IPS-18a (cell line): ENCODE results near the gene SLC27A5.

Experiments used
- H3K27ac ChIP-seq: one replicate; pipeline ENCODE4 v1.5.1; 2013; ENCODE audit warnings: low read length
- H3K27me3 ChIP-seq: one replicate; pipeline ENCODE4 v1.6.1; 2013; ENCODE audit warnings: mild to moderate bottlenecking, low read length; ENCODE audit not compliant: control insufficient read depth, insufficient read depth
- H3K36me3 ChIP-seq: one replicate; pipeline ENCODE4 v1.6.1; 2013; ENCODE audit warnings: low read depth, low read length; ENCODE audit not compliant: control insufficient read depth
- H3K4me1 ChIP-seq: one replicate; pipeline ENCODE4 v1.6.1; 2013; ENCODE audit warnings: low read depth, low read length; ENCODE audit not compliant: control insufficient read depth
- H3K4me3 ChIP-seq: one replicate; pipeline ENCODE4 v1.5.1; 2013; ENCODE audit warnings: low read length
- H3K9ac ChIP-seq: one replicate; pipeline ENCODE4 v1.6.1; 2013; ENCODE audit warnings: mild to moderate bottlenecking, low read length, moderate library complexity
- H3K9me3 ChIP-seq: one replicate; pipeline ENCODE4 v1.6.1; 2013; ENCODE audit warnings: low read depth, low read length; ENCODE audit not compliant: control insufficient read depth

Gene SLC27A5

GRCh38 chr19:58535857-58536256 is 24.1 kb upstream of the SLC27A5 start:
- no peak overlapping the region for H3K9ac ChIP-seq
- H3K4me3 ChIP-seq = no peak overlapping the region
- H3K27me3 ChIP-seq = peaks cover 26% of the 10 kb centered on the region
- H3K4me1 ChIP-seq = peaks cover 5% of the 10 kb centered on the region
- H3K27ac ChIP-seq = no peak overlapping the region
- H3K36me3 ChIP-seq = no peaks in the 10 kb centered on the region
- no peaks in the 10 kb centered on the region for H3K9me3 ChIP-seq

GRCh38 chr19:58531034-58531840 is 19.4 kb upstream of the SLC27A5 start:
- Histone ChIP-seq H3K36me3 (no peaks in the 10 kb centered on the region), H3K9me3 (no peaks in the 10 kb centered on the region), H3K4me3 (no peak overlapping the region), H3K4me1 (no peaks in the 10 kb centered on the region), H3K27ac (no peak overlapping the region), H3K27me3 (peaks cover 18% of the 10 kb centered on the region), H3K9ac (no peak overlapping the region)

- peaks cover 18% of the 10 kb centered on the region for H3K27me3 ChIP-seq
- H3K4me3 ChIP-seq = no peak overlapping the region
- no peak overlapping the region for H3K9ac ChIP-seq
- no peaks in the 10 kb centered on the region for H3K9me3 ChIP-seq
- no peaks in the 10 kb centered on the region for H3K36me3 ChIP-seq
- peaks cover 4% of the 10 kb centered on the region for H3K4me1 ChIP-seq
- H3K27ac ChIP-seq = no peak overlapping the region
These were observed 17.6 kb upstream of the SLC27A5 start for GRCh38 chr19:58529405-58529804.

- no peak overlapping the region for H3K9ac ChIP-seq
- H3K36me3 ChIP-seq = no peaks in the 10 kb centered on the region
- H3K4me3 ChIP-seq = no peak overlapping the region
- H3K4me1 ChIP-seq = peaks cover 12% of the 10 kb centered on the region
- no peak overlapping the region for H3K27ac ChIP-seq
- no peaks in the 10 kb centered on the region for H3K9me3 ChIP-seq
- H3K27me3 ChIP-seq = no peaks in the 10 kb centered on the region
These were observed 10.9 kb upstream of the SLC27A5 start for GRCh38 chr19:58522709-58523108.

GRCh38 chr19:58521651-58522050 is 9.9 kb upstream of the SLC27A5 start:
- H3K36me3 ChIP-seq = no peaks in the 10 kb centered on the region
- H3K27ac ChIP-seq = no peak overlapping the region
- H3K9ac ChIP-seq = no peak overlapping the region
- peaks cover 12% of the 10 kb centered on the region for H3K4me1 ChIP-seq
- H3K4me3 ChIP-seq = no peak overlapping the region
- H3K27me3 ChIP-seq = no peaks in the 10 kb centered on the region
- H3K9me3 ChIP-seq = no peaks in the 10 kb centered on the region

GRCh38 chr19:58520257-58520599 is 8.4 kb upstream of the SLC27A5 start:
- H3K4me3 ChIP-seq = peak overlapping the region; percentile 93
- H3K4me1 ChIP-seq = peaks cover 18% of the 10 kb centered on the region
- peak overlapping the region; percentile 86 for H3K27ac ChIP-seq
- H3K27me3 ChIP-seq = no peaks in the 10 kb centered on the region
- H3K9ac ChIP-seq = peak overlapping the region; percentile 98
- H3K9me3 ChIP-seq = no peaks in the 10 kb centered on the region
- no peaks in the 10 kb centered on the region for H3K36me3 ChIP-seq

GRCh38 chr19:58519355-58520256 is 7.8 kb upstream of the SLC27A5 start, which contains the start of gene ZBTB45:
Gene ZBTB45 (minus strand): TSS chr19:58519810. CDS start chr19:58517673, 2,137 bp downstream.
- H3K9me3 ChIP-seq = no peaks in the 10 kb centered on the region
- peak within 1 kb of the TSS; percentile 98 for H3K9ac ChIP-seq
- H3K4me1 ChIP-seq = peaks cover 19% of the 10 kb centered on the region
- H3K27ac ChIP-seq = peak within 1 kb of the TSS; percentile 86
- no peaks in the 10 kb centered on the region for H3K36me3 ChIP-seq
- H3K27me3 ChIP-seq = no peaks in the 10 kb centered on the region
- peak within 1 kb of the TSS; percentile 93 for H3K4me3 ChIP-seq

- no peaks in the 10 kb centered on the region for H3K27me3 ChIP-seq
- peak overlapping the region; percentile 98 for H3K9ac ChIP-seq
- H3K4me3 ChIP-seq = peak overlapping the region; percentile 93
- no peaks in the 10 kb centered on the region for H3K9me3 ChIP-seq
- no peaks in the 10 kb centered on the region for H3K36me3 ChIP-seq
- H3K4me1 ChIP-seq = peaks cover 22% of the 10 kb centered on the region
- H3K27ac ChIP-seq = peak overlapping the region; percentile 86
These were observed 7.2 kb upstream of the SLC27A5 start for GRCh38 chr19:58519087-58519354.

- peak overlapping the region; percentile 93 for H3K4me3 ChIP-seq
- no peak overlapping the region for H3K27ac ChIP-seq
- no peaks in the 10 kb centered on the region for H3K9me3 ChIP-seq
- H3K9ac ChIP-seq = peak overlapping the region; percentile 98
- peaks cover 22% of the 10 kb centered on the region for H3K4me1 ChIP-seq
- H3K36me3 ChIP-seq = no peaks in the 10 kb centered on the region
- H3K27me3 ChIP-seq = no peaks in the 10 kb centered on the region
These were observed 6.7 kb upstream of the SLC27A5 start for GRCh38 chr19:58518256-58519086.

GRCh38 chr19:58516964-58517833 is 5.4 kb upstream of the SLC27A5 start:
- H3K9ac ChIP-seq = no peak overlapping the region
- H3K4me3 ChIP-seq = no peak overlapping the region
- H3K4me1 ChIP-seq = peaks cover 22% of the 10 kb centered on the region
- H3K36me3 ChIP-seq = no peaks in the 10 kb centered on the region
- H3K9me3 ChIP-seq = no peaks in the 10 kb centered on the region
- no peak overlapping the region for H3K27ac ChIP-seq
- no peaks in the 10 kb centered on the region for H3K27me3 ChIP-seq
